Stromal cell of bone marrow (primary cell): Measurements from ENCODE around the gene PATJ.
"Not testable (repeated sequence)": the region's sequence is repeated elsewhere in the genome, so short reads cannot be mapped to it uniquely, and the experiment has no call there.

Source experiments
- DNase-seq: peaks from one replicate; pipeline ENCODE4 v3.0.0-alpha.2; 2012; ENCODE audit warnings: low read depth

The PATJ gene

GRCh38 chr1:62213075-62213914 lies 471.0 kb downstream of the PATJ start:
- DNase-seq: no peak

- DNase-seq: no peak
Measured at GRCh38 chr1:62218604-62219003, 476.3 kb downstream of the PATJ start.

GRCh38 chr1:62220456-62220855 lies 478.2 kb downstream of the PATJ start:
- DNase-seq: not testable (repeated sequence)

- DNase-seq: no peak
Measured at GRCh38 chr1:62221171-62221570, 478.9 kb downstream of the PATJ start.

GRCh38 chr1:62222321-62222720 lies 480.0 kb downstream of the PATJ start:
- DNase-seq: no peak

GRCh38 chr1:62224182-62224581 lies 481.9 kb downstream of the PATJ start:
- DNase-seq: no peak

GRCh38 chr1:62227496-62227895 lies 485.2 kb downstream of the PATJ start:
- DNase-seq: no peak
